ENCODE data around the gene MPEG1.

The MPEG1 gene

GRCh38 chr11:59254286-59254685 lies 41.6 kb upstream of the MPEG1 start:
- TF ChIP-seq CTCF (IDR thresholded peaks at IDR 0.05), result no peak
- H3K4me3 ChIP-seq, result no peak overlapping the region
- DNase-seq (ENCODE audit: low spot score), result no peak
- no peak overlapping the region for H3K27ac ChIP-seq

GRCh38 chr11:59253001-59253400 lies 40.3 kb upstream of the MPEG1 start:
- Histone ChIP-seq H3K4me3 (no peak overlapping the region), H3K27ac (no peak overlapping the region)
- no peak for TF ChIP-seq CTCF (IDR thresholded peaks at IDR 0.05)
- DNase-seq (ENCODE audit: low spot score), result no peak

GRCh38 chr11:59249535-59249934 lies 36.8 kb upstream of the MPEG1 start:
- no peak for DNase-seq (ENCODE audit: low spot score)
- no peak overlapping the region for H3K4me3 ChIP-seq
- TF ChIP-seq CTCF (IDR thresholded peaks at IDR 0.05), result no peak
- no peak overlapping the region for H3K27ac ChIP-seq

GRCh38 chr11:59247531-59248227 lies 35.0 kb upstream of the MPEG1 start:
- Histone ChIP-seq H3K4me3 (no peak overlapping the region), H3K27ac (peak overlapping the region in 1 of 2 donors; percentile 57)
- DNase-seq (ENCODE audit: low spot score), result no peak
- no peak for TF ChIP-seq CTCF (IDR thresholded peaks at IDR 0.05)

GRCh38 chr11:59243633-59244032 lies 30.9 kb upstream of the MPEG1 start:
- no peak for TF ChIP-seq CTCF (IDR thresholded peaks at IDR 0.05)
- no peak overlapping the region for H3K27ac ChIP-seq
- no peak for DNase-seq (ENCODE audit: low spot score)
- no peak overlapping the region for H3K4me3 ChIP-seq

- DNase-seq (ENCODE audit: low spot score), result no peak
- TF ChIP-seq CTCF (IDR thresholded peaks at IDR 0.05), result no peak
- Histone ChIP-seq H3K4me3 (no peak overlapping the region), H3K27ac (no peak overlapping the region)
Observed at GRCh38 chr11:59240322-59240721, 27.6 kb upstream of the MPEG1 start.

GRCh38 chr11:59226396-59226795 lies 13.7 kb upstream of the MPEG1 start:
- H3K4me3 ChIP-seq, result no peak overlapping the region
- no peak for DNase-seq (ENCODE audit: low spot score)
- H3K27ac ChIP-seq, result no peak overlapping the region
- no peak for TF ChIP-seq CTCF (IDR thresholded peaks at IDR 0.05)

Data from coronary artery (tissue), 2 donors.